GM21717 (cell line): ENCODE results near the gene NGFR.

ENCODE experiments used
- ATAC-seq: cut with Tn5 transposase; IDR thresholded peaks from one replicate; pipeline ENCODE4 v1.9.1; 2021; ENCODE audit warnings: mild to moderate bottlenecking, moderate library complexity; ENCODE audit not compliant: unreplicated experiment

Gene NGFR

DNA sequence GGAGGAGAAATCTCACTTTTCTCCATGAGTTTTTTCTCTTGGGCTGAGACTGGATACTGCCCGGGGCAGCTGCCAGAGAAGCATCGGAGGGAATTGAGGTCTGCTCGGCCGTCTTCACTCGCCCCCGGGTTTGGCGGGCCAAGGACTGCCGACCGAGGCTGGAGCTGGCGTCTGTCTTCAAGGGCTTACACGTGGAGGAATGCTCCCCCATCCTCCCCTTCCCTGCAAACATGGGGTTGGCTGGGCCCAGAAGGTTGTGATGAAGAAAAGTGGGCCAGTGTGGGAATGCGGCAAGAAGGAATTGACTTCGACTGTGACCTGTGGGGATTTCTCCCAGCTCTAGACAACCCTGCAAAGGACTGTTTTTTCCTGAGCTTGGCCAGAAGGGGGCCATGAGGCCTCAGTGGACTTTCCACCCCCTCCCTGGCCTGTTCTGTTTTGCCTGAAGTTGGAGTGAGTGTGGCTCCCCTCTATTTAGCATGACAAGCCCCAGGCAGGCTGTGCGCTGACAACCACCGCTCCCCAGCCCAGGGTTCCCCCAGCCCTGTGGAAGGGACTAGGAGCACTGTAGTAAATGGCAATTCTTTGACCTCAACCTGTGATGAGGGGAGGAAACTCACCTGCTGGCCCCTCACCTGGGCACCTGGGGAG, 19.1 kb downstream of the NGFR start:
- ATAC-seq = no peak

DNA sequence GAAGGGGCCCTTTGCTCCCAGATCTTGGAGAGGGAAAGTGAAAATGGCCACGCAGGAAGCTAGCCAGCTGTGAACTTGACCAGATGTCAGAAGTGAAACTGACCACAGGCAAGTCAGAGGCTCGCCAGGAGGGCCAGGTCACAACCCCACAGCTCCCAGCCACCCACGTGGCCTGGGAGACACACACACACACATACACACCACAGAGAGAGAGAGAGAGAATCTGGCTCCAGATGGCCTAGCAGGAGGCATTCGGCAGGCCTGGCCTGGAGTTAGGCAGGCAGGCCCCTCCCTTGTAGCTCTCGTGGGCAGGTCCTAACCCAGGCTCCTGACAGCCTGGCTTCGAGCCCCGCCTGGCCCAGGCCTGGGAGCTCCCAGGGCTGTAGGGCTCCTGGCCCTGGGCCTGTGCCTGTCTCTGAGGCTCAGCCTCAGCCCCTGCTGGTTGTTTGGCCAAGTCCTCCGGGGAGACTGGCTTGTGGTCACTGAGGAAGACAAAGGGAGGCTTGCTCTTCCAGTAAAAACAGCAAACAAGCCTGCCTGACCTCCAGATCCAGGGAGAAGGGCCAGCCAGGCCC, 20.2 kb downstream of the NGFR start:
- peak; percentile 85 for ATAC-seq

DNA sequence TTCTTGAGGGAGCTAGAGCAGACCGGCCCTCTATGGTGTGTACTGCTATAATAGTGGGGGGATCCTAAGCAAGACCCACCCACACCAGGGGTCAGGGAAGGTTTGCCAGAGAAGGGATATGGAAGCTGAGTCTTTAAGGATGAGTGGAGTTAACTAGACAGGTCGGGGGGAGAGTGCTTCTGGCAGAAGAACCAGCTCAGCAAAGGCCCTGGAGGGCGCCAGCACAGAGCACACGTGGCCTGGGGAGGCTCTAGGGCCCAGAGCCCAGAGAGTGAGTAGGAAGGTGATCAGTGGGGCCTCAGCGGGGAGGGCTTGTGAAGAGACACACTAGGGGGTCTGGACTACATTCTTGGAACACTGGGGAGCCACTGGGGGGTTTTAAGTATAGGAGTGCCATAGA, 21.1 kb downstream of the NGFR start:
- no peak for ATAC-seq

DNA sequence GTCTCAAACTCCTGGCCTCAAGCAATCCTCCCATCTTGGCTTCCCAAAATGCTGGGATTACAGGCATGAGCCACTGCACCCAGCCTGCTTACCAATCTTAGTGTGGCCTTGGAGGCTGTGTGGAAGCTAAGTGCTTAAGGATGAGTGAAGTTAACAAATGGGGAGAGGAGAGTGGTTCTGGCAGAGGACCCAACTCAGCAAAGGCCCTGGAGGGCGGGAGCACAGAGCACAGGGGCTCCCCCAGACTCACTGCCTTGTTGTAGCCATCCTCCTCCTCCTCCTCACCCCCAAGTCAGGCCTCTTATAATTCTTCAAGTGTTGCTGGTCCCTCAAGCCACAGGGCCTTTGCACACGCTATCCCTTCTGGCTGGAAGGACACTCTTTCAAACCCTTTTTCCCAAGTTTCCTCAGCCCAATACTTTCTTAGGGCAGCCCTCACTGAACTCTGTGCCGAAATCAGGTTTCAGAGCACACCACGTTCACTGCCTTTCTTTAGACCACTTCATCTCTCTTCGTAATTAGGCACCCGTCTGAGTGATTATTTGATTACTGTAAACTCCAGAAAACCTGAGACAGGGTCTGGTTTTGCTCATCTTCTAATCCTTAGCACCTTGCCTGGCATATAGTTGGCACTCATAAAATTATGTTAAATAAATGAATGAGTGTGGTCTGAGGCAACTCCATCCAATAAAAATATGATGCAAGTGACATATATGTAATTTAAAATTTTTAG, 23.4 kb downstream of the NGFR start:
- no peak for ATAC-seq

DNA sequence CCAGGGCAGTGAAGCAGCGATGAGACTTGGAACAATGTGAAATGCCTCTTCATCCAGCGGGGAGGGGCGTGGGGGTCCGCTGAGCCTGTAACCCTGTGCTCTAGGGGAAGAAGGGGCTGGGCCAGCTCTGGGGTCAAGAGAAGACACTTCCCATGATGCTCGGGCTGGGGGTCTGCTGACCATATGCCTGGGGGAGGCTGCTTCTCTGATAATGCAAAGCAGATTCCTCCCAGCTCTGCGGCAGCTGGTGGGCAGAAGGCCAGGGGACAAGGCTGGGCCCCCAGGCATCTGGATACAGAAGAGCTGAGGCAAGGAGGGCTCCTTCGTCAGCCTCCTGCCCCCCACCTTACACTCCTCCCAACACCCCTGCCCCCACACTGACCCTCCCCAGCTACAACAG, 24.7 kb downstream of the NGFR start:
- ATAC-seq = no peak

DNA sequence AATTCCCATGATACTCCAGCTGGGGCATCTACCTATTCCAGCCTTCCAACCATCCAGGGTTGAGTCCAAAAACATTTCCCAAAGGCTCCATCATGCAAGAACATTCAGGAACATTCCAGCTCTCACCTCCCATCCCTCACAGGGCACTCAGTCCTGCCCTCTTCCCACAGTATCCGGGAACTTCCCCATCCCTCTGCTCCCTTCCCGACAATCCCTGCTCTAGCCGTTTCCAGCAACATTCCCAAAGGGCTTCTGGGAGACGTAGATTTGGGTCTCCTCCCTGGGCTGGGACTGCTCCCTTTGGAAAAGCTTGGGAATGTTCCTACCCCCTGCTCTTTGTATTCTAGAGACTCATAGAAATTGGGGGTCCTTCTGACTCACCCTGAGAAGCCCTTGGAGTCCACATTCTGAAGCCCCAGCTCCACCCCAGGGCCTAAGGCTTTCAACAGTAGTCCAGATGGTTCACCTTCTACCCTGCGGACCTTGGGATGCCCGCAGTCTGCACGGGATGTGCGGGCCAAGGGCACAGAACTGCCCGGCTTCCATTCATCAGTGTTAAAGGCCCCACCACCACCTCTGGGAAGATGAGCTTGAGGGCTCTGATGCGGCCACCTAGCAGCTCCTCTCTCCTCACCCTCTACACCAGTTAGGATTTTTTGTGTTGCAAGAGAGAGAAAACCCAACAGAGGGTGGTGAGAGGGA, 25.4 kb downstream of the NGFR start:
- ATAC-seq = no peak

DNA sequence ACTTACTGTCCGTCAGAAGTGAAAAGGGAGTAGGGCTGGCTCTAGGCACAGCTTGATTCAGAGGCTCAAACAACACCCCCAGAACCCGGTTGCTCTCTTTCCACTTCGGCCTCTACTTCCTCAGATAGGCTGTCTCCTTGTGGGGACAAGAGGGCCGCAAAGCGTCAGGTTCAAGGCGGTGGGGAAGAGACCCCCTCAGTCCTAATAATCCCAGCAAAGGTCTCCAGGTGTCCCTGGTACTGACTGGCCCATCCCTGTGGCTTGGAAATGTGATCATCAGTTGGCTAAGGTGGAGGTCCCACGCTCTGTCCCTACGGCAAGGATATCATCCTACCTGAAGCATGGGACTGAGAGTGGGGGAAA, 26.0 kb downstream of the NGFR start:
- no peak for ATAC-seq

DNA sequence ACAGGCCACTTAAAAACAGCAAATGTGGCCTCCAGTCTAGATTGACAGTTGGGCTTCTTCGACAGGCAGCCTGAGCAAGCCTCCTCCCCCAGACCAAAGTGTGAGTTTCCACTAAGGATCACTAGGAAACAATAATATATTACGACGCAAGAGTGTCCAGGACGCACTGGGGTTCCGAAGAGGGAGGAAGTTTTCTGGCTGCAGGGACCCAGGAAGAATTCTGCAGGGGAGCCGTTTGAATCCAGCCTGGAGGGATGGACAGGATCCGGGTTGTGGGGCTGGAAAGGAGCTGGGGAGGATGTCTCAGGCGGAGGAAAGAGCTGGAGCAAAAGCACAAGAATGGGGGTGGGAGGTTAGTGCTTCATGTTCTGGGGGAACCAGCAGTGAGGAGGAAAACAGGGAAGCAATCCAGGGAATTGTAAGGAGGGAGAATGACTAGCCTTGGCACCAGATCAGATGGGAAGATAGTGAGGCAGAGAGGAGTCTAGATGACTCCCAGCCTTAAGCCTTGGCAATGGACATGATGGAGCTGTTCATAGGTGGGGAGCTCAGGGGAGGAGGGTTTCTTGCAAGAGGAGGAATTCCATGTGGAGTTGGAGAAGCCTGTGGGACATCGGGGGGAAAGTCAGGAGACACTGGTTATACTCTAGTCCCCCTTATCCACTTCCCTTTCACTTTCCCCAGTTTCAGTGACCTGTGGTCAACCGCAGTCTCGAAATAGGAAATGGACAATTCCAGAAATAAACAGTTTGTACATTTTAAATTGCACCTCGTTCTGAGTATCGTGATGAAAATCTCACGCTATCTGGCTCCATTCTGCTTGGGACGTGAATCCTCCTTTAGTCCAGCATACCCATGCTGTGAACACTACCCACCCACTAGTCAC, 26.6 kb downstream of the NGFR start:
- ATAC-seq = no peak

DNA sequence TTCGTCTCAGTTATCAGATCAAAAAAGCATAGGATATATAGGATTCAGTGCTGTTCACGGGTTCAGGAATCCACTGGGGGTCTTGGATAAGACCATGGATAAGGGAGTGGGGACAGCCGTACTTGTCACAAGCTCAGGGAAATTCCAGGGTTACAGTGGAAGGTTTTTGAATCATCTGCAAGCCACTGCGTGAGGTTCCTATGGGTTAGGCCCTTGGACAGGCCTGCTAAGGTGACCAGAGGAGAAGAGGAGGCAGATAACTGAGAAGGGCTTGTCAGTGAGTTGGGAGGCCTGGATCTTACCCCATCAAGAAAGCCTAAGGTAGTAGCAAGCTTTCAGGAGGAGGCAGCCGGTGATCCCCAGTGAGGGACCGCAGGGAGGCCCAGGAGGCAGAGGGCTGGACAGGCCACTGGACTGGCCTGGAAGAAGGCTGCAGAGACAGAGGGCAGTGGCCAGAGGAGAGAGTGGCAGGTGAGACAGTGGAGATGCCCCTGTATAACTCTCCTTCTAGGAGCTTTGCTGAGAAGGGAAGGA, 27.3 kb downstream of the NGFR start:
- no peak for ATAC-seq

DNA sequence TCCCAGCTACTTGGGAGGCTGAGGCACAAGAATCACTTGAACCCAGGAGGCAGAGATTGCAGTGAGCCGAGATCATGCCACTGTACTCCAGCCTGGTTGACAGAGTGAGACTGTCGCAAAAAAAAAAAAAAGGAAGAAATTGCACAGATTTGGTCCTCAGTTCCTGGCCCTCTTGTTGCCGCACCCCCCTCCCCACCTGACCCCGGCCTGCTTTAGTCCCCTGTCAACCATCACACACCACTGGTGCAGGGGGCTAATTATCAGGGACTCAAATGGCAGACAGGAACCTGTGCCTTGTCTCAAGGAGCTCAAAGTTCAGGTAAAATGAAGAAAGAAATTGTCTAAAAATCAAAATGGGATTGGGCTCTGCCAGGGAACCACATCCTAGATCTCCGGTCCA, 28.1 kb downstream of the NGFR start:
- no peak for ATAC-seq

DNA sequence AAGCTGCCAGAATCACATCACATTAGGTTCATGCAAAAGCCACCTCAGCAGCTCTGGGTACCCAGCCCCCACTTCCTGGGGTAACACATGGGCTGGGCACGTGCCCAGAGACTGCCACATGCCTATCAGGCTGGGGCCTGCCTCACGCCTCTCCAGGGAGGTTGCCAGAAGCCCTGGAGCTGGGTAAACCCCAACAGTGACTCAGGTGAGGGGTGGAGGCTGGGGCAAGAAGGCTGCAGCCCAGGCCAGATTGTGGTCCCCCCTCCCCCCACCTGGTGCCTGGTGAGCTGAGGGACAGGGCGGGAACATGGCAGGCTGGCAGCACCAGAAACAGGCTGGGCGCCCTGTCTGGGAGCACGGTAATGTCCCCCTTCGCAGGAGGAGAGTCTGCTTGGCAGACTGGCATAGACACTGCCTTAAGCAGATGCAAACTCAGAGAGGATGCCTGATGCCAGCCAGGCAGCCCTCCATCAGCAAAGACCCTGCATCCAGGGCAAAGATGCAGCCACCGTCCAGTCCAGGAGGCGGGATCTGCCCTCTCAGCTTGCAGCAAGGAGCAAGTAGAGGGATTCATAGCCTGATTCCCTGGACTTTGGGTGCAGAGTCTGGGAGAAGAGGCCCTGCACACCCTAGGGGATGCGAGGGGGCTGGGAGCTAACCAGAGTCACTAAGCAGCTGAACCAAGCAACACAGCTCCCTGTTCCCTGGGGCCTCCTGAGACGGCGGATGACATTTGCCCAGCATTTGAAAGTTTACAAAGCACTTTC, 28.8 kb downstream of the NGFR start:
- no peak for ATAC-seq

DNA sequence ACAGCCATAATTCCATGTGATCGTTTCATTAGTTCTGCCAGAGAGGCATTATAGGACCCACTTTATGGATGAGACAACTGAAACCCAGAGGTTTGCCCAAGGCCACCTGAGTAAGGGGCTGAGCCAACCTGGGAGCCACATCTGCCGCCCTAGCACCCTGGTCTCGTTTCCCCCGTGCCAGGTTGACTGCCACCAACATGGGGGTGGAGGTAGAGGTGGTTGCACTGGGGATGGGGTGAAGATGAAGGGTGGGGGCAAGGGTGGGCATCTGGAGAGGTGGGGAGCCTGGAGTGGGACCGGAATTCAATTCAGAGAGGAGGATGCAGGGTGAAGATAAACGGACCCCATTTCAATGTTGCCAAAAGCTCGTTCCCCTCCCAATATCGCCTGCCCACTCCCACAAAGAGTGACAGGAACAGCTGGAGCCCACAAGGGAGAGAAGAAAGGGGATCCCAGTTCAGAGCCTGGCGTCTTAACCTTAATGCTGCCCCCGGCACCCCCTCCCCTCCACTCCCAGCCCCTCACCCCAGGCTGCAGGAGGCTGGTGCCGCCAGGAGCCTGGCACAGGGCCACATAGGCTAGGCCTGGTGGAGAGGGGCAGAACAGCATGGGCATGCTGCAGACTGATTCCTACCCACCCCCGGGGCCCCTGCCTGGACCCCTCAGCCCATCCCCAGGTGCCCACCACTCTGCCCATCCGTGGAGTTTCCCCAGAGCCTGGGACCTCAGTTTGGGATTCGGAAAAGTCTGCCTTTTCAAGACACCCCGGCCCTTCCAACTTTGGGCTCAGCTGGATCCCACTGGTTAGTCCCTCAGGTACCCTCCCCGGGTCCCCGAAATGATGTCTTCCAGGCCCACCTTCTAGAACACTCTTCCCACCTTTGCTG, 29.6 kb downstream of the NGFR start:
- ATAC-seq = no peak

DNA sequence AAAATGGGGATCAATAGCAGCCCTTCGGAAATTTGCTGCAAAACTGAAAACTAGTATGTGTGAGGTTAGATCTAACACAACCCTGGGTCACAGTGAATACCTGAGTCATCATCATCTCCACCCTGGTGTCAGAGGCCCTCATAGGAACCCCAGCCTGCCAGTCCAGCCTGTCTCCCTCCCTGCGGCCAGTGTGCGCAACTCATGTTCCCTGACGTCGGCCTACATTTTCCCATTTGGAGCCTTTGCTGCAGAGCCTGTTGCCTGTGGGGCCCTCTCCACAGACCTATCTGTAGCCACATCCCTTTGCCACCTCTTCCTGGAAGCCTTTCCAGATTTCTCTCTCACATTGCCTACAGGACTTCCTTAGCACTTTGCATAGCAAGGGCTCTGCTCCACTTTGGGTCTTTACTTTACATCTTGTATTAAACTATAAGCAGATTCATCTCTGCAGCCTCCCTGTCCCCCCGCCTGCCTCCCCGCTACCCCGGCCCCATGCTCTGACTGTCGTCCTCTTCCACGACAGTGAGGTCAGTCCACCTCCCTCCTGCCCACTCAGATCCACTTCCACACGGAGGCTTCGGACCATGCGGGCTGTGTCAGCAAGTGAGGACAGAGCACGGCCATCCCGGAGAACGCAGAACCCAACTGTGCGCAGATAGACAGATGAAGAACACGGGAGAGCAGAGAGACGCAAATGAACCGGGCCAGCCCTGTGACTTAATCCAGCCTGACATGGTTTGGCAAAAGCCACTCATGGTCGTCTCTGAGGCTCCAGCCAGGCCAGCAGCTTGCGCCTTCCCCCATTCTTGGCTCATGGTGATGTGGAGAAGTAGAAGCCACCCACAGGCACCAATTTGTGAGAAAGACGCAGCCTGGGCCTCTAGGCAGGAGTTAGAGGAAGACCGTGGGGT, 31.0 kb downstream of the NGFR start:
- ATAC-seq = no peak

DNA sequence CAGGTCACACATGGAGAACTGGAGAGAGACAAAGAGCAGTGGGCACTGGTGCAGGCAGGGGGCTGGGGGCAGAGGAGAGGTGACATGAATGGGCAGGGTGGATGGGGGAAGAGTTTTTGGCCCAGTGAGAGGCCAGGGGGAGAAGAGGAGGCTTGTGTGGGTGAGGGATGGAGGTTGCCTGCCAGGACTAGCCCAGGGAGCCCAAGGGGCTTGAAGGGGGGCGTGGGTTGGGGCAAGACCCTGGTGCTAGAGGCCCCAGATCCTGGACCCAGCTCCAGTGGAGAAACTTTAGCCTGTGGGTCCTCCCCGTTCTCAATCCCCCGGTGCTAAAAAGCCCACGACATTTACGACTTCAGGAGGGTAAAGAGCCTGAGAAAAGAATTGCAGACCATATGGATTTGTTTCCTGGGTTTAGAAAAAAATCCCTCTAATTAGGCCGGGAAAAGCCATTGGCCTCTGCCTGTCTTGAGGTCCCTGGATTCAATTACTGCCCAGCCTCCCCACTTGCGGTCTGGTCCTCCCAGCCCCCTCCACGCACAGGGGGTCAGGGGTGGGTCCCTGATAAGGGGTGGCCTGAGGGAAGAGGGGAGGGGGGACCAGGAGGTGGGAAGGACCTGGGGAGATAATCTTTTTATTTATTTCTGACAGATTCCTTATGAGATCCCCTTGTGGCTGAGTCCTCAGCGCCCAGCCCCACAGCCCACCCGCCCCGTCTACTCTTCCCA, 33.0 kb downstream of the NGFR start:
- no peak for ATAC-seq

DNA sequence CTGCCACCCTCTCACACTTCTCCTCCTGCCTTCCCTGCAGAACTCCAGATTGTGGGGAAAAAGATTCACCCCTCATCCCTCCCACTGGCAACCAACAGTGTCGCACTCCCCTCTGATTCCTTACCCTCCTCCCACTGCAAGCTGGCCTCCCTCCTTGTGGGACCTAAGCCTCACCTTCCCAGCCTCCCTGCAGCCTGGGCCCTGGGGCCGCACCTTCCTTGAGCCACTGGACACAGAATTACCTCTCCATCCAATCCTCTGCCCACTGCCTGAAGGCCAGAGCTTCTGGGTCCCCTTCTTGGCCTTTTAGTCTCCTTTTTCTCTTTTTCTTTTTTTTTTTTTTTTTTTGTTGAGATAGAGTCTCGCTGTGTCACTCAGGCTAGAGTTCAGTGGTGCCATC, 33.9 kb downstream of the NGFR start:
- no peak for ATAC-seq

DNA sequence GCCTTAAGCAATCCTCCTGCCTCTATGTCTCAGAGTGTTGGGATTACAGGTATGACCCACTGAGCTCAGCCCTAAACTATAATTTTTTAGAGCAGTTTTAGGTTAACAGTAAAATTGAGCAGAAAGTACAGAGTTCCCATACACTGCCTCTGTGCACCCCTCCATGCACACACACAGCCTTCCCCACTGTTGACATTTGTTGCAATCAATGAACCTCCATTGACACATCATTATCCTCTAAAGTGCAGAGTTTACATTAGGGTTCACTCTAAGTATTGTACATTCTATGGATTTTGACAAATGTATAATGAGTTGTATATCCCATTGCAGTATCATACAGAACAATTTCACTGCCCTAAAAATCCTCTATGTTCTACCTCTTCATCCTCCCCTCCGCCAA, 35.0 kb downstream of the NGFR start:
- no peak for ATAC-seq

DNA sequence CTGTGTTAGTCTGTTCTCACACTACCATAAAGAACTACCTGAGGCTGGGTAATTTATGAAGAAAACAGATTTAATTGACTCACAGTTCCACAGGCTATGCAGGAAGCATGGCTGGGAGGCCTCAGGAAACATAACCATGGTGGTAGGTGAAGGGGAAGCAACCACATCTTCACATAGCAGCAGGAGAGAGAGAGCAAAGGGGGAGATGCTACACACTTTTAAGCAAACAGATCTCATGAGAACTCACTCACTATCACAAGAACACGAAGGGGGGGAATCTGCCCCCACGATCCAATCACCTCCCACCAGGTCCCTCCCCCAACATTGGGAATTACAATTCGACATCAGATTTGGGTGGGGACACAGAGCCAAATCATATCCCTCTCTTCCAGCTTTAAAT, 48.8 kb downstream of the NGFR start:
- no peak for ATAC-seq
